HG02981 (cell line): ENCODE measurements around the gene AURKAIP1.
"Not testable (repeated sequence)": the region's sequence is repeated elsewhere in the genome, so short reads cannot be mapped to it uniquely, and the experiment has no call there.

ENCODE experiments used
- ATAC-seq: cut with Tn5 transposase; IDR thresholded peaks from one replicate; pipeline ENCODE4 v1.9.1; 2021; ENCODE audit warnings: mild to moderate bottlenecking, moderate library complexity; ENCODE audit not compliant: unreplicated experiment

The AURKAIP1 gene

GRCh38 chr1:1406821-1407635 is 32.0 kb upstream of the AURKAIP1 start, which contains the start of gene MRPL20:
Gene MRPL20 (minus strand): TSS chr1:1407293. CDS start chr1:1407217, 76 bp downstream.
- peak; percentile 87 for ATAC-seq

- ATAC-seq, result no peak
Measured at GRCh38 chr1:1406101-1406820, 31.3 kb upstream of the AURKAIP1 start.

GRCh38 chr1:1403653-1404052 is 28.6 kb upstream of the AURKAIP1 start:
- ATAC-seq, result no peak

GRCh38 chr1:1402901-1403392 is 27.9 kb upstream of the AURKAIP1 start:
- ATAC-seq, result not testable (repeated sequence)

- ATAC-seq, result no peak
Measured at GRCh38 chr1:1402072-1402900, 27.3 kb upstream of the AURKAIP1 start.

GRCh38 chr1:1401457-1402010 is 26.5 kb upstream of the AURKAIP1 start:
- ATAC-seq, result no peak

GRCh38 chr1:1400576-1401456 is 25.8 kb upstream of the AURKAIP1 start:
- no peak for ATAC-seq

- peak; percentile 4 for ATAC-seq
Measured at GRCh38 chr1:1399872-1400575, 25.0 kb upstream of the AURKAIP1 start.

GRCh38 chr1:1399187-1399871 is 24.3 kb upstream of the AURKAIP1 start, which contains the start of gene CCNL2:
Gene CCNL2 (minus strand): TSS chr1:1399335. CDS start chr1:1399306, 29 bp downstream.
- ATAC-seq, result peak; percentile 94

GRCh38 chr1:1398677-1399186 is 23.7 kb upstream of the AURKAIP1 start:
- no peak for ATAC-seq

- no peak for ATAC-seq
Measured at GRCh38 chr1:1397839-1398523, 23.0 kb upstream of the AURKAIP1 start.

GRCh38 chr1:1395166-1395565 is 20.2 kb upstream of the AURKAIP1 start:
- no peak for ATAC-seq

- ATAC-seq, result no peak
Measured at GRCh38 chr1:1394116-1394515, 19.1 kb upstream of the AURKAIP1 start.

GRCh38 chr1:1393428-1393827 is 18.4 kb upstream of the AURKAIP1 start:
- ATAC-seq, result no peak

GRCh38 chr1:1393014-1393413 is 18.0 kb upstream of the AURKAIP1 start:
- ATAC-seq, result no peak

GRCh38 chr1:1391225-1391624 is 16.2 kb upstream of the AURKAIP1 start:
- ATAC-seq, result no peak

- ATAC-seq, result no peak
Measured at GRCh38 chr1:1390675-1391074, 15.7 kb upstream of the AURKAIP1 start.

GRCh38 chr1:1388078-1388472 is 13.1 kb upstream of the AURKAIP1 start:
- ATAC-seq, result no peak
